HG03135 (cell line): ENCODE results near the gene EFTUD2.

ENCODE experiments used
- ATAC-seq: cut with Tn5 transposase; IDR thresholded peaks from one replicate; pipeline ENCODE4 v1.9.1; 2021; ENCODE audit warnings: mild to moderate bottlenecking, moderate library complexity; ENCODE audit not compliant: unreplicated experiment

EFTUD2 gene

GRCh38 chr17:44889003-44889402 lies 10.2 kb downstream of the EFTUD2 start:
- ATAC-seq = no peak

- no peak for ATAC-seq
These were observed 11.0 kb downstream of the EFTUD2 start for GRCh38 chr17:44887971-44888954.

GRCh38 chr17:44887016-44887415 lies 12.2 kb downstream of the EFTUD2 start:
- ATAC-seq = no peak

GRCh38 chr17:44884941-44885340 lies 14.3 kb downstream of the EFTUD2 start:
- ATAC-seq = no peak

GRCh38 chr17:44881145-44881544 lies 18.1 kb downstream of the EFTUD2 start:
- ATAC-seq = no peak

GRCh38 chr17:44880062-44880461 lies 19.2 kb downstream of the EFTUD2 start:
- ATAC-seq = no peak

GRCh38 chr17:44879376-44879775 lies 19.9 kb downstream of the EFTUD2 start:
- no peak for ATAC-seq

GRCh38 chr17:44878627-44879221 lies 20.5 kb downstream of the EFTUD2 start:
- ATAC-seq = no peak

- ATAC-seq = no peak
These were observed 22.1 kb downstream of the EFTUD2 start for GRCh38 chr17:44877121-44877520.

- ATAC-seq = no peak
These were observed 23.5 kb downstream of the EFTUD2 start for GRCh38 chr17:44875761-44876160.

- no peak for ATAC-seq
These were observed 27.0 kb downstream of the EFTUD2 start for GRCh38 chr17:44872131-44872768.

- ATAC-seq = no peak
These were observed 27.7 kb downstream of the EFTUD2 start for GRCh38 chr17:44871556-44871955.

GRCh38 chr17:44867841-44868240 lies 31.4 kb downstream of the EFTUD2 start:
- no peak for ATAC-seq

- no peak for ATAC-seq
These were observed 33.3 kb downstream of the EFTUD2 start for GRCh38 chr17:44865931-44866330.

GRCh38 chr17:44865231-44865660 lies 34.0 kb downstream of the EFTUD2 start:
- no peak for ATAC-seq

GRCh38 chr17:44864831-44865230 lies 34.4 kb downstream of the EFTUD2 start:
- ATAC-seq = no peak

- ATAC-seq = no peak
These were observed 36.0 kb downstream of the EFTUD2 start for GRCh38 chr17:44863061-44863918.

GRCh38 chr17:44862278-44862914 lies 36.8 kb downstream of the EFTUD2 start:
- ATAC-seq = no peak

- ATAC-seq = no peak
These were observed 39.5 kb downstream of the EFTUD2 start for GRCh38 chr17:44859701-44860100.

GRCh38 chr17:44854192-44854591 lies 45.1 kb downstream of the EFTUD2 start:
- ATAC-seq = no peak
